CD8-positive, alpha-beta memory T cell (primary cell): ENCODE measurements around the gene SLC29A4. TPM values are rescaled to one million over a fixed set of nuclear protein-coding genes. Genes with fewer than 3 reads are reported as not detected.
"Not testable (repeated sequence)": the region's sequence is repeated elsewhere in the genome, so short reads cannot be mapped to it uniquely, and the experiment has no call there.

Source experiments
- CTCF ChIA-PET: fragments of 350-600 bp; sonication (Branson Sonifier 250); formaldehyde crosslinking; loops from one replicate; lab custom pipeline; 2021; ENCODE audit warnings: antibody characterized with exemption; lab: Charles Lee
- POLR2A ChIA-PET: fragments of 350-600 bp; sonication (Branson Sonifier 250); formaldehyde crosslinking; loops from one replicate; lab custom pipeline; 2021; ENCODE audit warnings: antibody characterized with exemption; lab: Charles Lee
- DNase-seq, 5 donors: peaks; one replicate each; pipeline versions ENCODE4 v3.0.0 to v3.0.0-alpha.2; 2020 to 2022; ENCODE audit warnings: mixed read lengths in 1 of 5
- H3K27ac ChIP-seq: one replicate; pipeline ENCODE4 v1.7.0; 2013; ENCODE audit warnings: low read depth, mild to moderate bottlenecking, low read length, moderate library complexity
- H3K27me3 ChIP-seq: 2 replicates; pipeline ENCODE4 v1.7.0; 2013; ENCODE audit warnings: low read length, mild to moderate bottlenecking; ENCODE audit not compliant: insufficient read depth, poor library complexity, severe bottlenecking
- H3K36me3 ChIP-seq: 2 replicates; pipeline ENCODE4 v1.7.0; 2013; ENCODE audit warnings: mild to moderate bottlenecking, low read length, moderate library complexity; ENCODE audit not compliant: insufficient read depth
- H3K4me1 ChIP-seq: 2 replicates; pipeline ENCODE4 v1.7.0; 2013; ENCODE audit warnings: mild to moderate bottlenecking, low read length, moderate library complexity; ENCODE audit not compliant: insufficient read depth
- H3K4me3 ChIP-seq: 2 replicates; pipeline ENCODE4 v1.7.0; 2013; ENCODE audit warnings: mild to moderate bottlenecking, low read length
- H3K9me3 ChIP-seq: 2 replicates; pipeline ENCODE4 v1.7.0; 2013; ENCODE audit warnings: mild to moderate bottlenecking, low read length
- H3K27ac Mint-ChIP-seq, 8 donors: one replicate each; pipeline ENCODE4 v1.8.0; 2020 to 2021; ENCODE audit warnings: mixed read lengths in 8 of 8, mild to moderate bottlenecking in 6 of 8, inconsistent platforms in 3 of 8, moderate library complexity in 3 of 8
- H3K27me3 Mint-ChIP-seq, 2 donors: one replicate each; pipeline ENCODE4 v1.8.0; 2020 to 2021; ENCODE audit warnings: mixed read lengths in 2 of 2, mild to moderate bottlenecking in 1 of 2, moderate library complexity in 1 of 2
- H3K36me3 Mint-ChIP-seq, 3 donors: one replicate each; pipeline ENCODE4 v1.8.0; 2020 to 2021; ENCODE audit warnings: mixed read lengths in 3 of 3, inconsistent platforms in 1 of 3, mild to moderate bottlenecking in 1 of 3
- H3K4me1 Mint-ChIP-seq, 3 donors: one replicate each; pipeline ENCODE4 v1.8.0; 2020 to 2021; ENCODE audit warnings: mixed read lengths in 3 of 3, inconsistent platforms in 1 of 3, mild to moderate bottlenecking in 1 of 3
- H3K4me3 Mint-ChIP-seq, 7 donors: one replicate each; pipeline ENCODE4 v1.8.0; 2020 to 2021; ENCODE audit warnings: mixed read lengths in 7 of 7, mild to moderate bottlenecking in 6 of 7, moderate library complexity in 4 of 7, inconsistent platforms in 2 of 7
- H3K9me3 Mint-ChIP-seq, 5 donors: one replicate each; pipeline ENCODE4 v1.8.0; 2020 to 2022; ENCODE audit warnings: mixed read lengths in 5 of 5, mild to moderate bottlenecking in 3 of 5, moderate library complexity in 2 of 5, inconsistent platforms in 1 of 5
- polyA plus RNA-seq: library from polyadenylated mRNA; unstranded; fragments of 300-500 nt; fragmentation: Illumina TruSeq; gene quantifications from one replicate; pipeline ENCODE4 v1.2.3, GENCODE V29; 2021
- total RNA-seq, 2 experiments: library from RNA; stranded (reverse); gene quantifications; one replicate each; pipeline ENCODE4 v1.2.3, GENCODE V29; 2021

The SLC29A4 gene
- total and polyA plus RNA-seq, 3 experiments from 2014 or later = 0.18 to 0.21 TPM; not detected in 1

- DNase-seq = peak in 3 of 5 donors; percentile 14 to 24 (median 16)
- peak overlapping the region; percentile 44 to 78 (median 62) for H3K4me3 Mint-ChIP-seq
- POLR2A ChIA-PET = no interaction called here
Observed at GRCh38 chr7:5296015-5296610, 13.4 kb downstream of the SLC29A4 start.

GRCh38 chr7:5296611-5297226 lies 14.0 kb downstream of the SLC29A4 start:
- peak overlapping the region; percentile 58 for H3K4me3 ChIP-seq
- peak overlapping the region in 7 of 8 donors; percentile 37 to 93 (median 81) for H3K27ac Mint-ChIP-seq
- peaks cover 2 to 7% (median 2%) of the 10 kb centered on the region in 5 donors for H3K9me3 Mint-ChIP-seq

More at GRCh38 chr7:5296015-5296610, 13.4 kb downstream of the SLC29A4 start:
- H3K4me3 ChIP-seq = no peak overlapping the region
- CTCF ChIA-PET = interaction anchor here (1.1 kb wide), 1 partner anchor 29 kb away, joined by 3 read pairs; no protein-coding TSS in a partner anchor
- peak overlapping the region in 2 of 8 donors; percentile 43 to 68 for H3K27ac Mint-ChIP-seq
- no peaks in the 10 kb centered on the region for H3K36me3 Mint-ChIP-seq
- H3K9me3 ChIP-seq = no peaks in the 10 kb centered on the region
- H3K4me1 ChIP-seq = peaks cover 13% of the 10 kb centered on the region
- no peak overlapping the region for H3K27ac ChIP-seq
- no peaks in the 10 kb centered on the region for H3K36me3 ChIP-seq
- peaks cover 9 to 24% (median 14%) of the 10 kb centered on the region in 3 donors for H3K4me1 Mint-ChIP-seq
- peaks cover 6 to 8% of the 10 kb centered on the region in 2 donors for H3K27me3 Mint-ChIP-seq
- peaks cover 2 to 7% (median 2%) of the 10 kb centered on the region in 5 donors for H3K9me3 Mint-ChIP-seq
- no peaks in the 10 kb centered on the region for H3K27me3 ChIP-seq

DNA sequence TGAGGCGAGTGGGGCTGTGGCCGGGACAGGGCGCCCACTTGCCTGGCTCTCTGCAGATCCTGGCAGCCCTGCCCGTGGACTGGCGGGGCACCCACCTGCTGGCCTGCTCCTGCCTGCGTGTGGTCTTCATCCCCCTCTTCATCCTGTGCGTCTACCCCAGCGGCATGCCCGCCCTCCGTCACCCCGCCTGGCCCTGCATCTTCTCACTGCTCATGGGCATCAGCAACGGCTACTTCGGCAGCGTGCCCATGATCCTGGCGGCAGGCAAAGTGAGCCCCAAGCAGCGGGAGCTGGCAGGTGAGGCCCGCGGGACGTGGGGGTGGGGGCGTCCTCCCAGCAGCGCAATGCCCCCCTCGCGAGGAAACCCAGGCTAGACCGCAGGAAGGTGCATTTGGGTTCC lies 17.6 kb downstream of the SLC29A4 start:
- H3K9me3 ChIP-seq = no peaks in the 10 kb centered on the region
- Mint-ChIP-seq H3K4me3 (no peak overlapping the region), H3K27ac (peak overlapping the region in 1 of 8 donors; percentile 27), H3K9me3 (peaks cover 0 to 2% (median 2%) of the 10 kb centered on the region in 5 donors), H3K36me3 (no peaks in the 10 kb centered on the region), H3K4me1 (peaks cover 9 to 21% (median 14%) of the 10 kb centered on the region in 3 donors), H3K27me3 (peaks cover 6 to 8% of the 10 kb centered on the region in 2 donors)
- ChIA-PET CTCF (no interaction called here), POLR2A (no interaction called here)
- H3K4me3 ChIP-seq = no peak overlapping the region
- H3K4me1 ChIP-seq = peaks cover 13% of the 10 kb centered on the region
- no peak for DNase-seq
- no peak overlapping the region for H3K27ac ChIP-seq
- H3K27me3 ChIP-seq = no peaks in the 10 kb centered on the region
- no peaks in the 10 kb centered on the region for H3K36me3 ChIP-seq

More at GRCh38 chr7:5296611-5297226, 14.0 kb downstream of the SLC29A4 start:
- H3K27ac ChIP-seq = no peak overlapping the region
- ChIA-PET POLR2A (no interaction called here), CTCF (interaction anchor here (0.7 to 1.1 kb wide), 2 partner anchors 28 to 30 kb away, joined by 3 read pairs; no protein-coding TSS in a partner anchor)
- H3K4me1 Mint-ChIP-seq = peaks cover 9 to 24% (median 14%) of the 10 kb centered on the region in 3 donors
- H3K4me1 ChIP-seq = peaks cover 13% of the 10 kb centered on the region
- H3K27me3 ChIP-seq = no peaks in the 10 kb centered on the region
- H3K9me3 ChIP-seq = no peaks in the 10 kb centered on the region
- H3K36me3 ChIP-seq = no peaks in the 10 kb centered on the region
- peak overlapping the region; percentile 77 to 92 (median 82) for H3K4me3 Mint-ChIP-seq
- H3K27me3 Mint-ChIP-seq = peaks cover 6 to 8% of the 10 kb centered on the region in 2 donors
- H3K36me3 Mint-ChIP-seq = no peaks in the 10 kb centered on the region
- peak; percentile 69 to 78 (median 76) for DNase-seq

DNA sequence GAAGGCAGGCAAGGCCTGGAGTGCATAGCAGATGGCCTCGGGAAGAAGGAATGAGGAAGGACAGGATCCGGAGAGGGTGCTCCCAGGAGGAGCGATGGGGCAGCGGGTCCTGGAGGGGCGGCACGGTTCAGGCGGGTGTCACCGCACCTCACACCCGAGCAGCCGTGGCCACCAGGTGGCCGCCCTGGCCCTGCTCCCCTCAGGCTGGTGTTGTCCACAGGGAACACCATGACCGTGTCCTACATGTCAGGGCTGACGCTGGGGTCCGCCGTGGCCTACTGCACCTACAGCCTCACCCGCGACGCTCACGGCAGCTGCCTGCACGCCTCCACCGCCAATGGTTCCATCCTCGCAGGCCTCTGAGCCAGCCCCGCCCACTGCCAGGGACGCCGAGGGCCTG lies 19.8 kb downstream of the SLC29A4 start:
- Mint-ChIP-seq H3K36me3 (peaks cover 0 to 6% (median 0%) of the 10 kb centered on the region in 3 donors), H3K27ac (no peak overlapping the region), H3K27me3 (peaks cover 5 to 6% of the 10 kb centered on the region in 2 donors), H3K4me3 (no peak overlapping the region), H3K9me3 (no peaks in the 10 kb centered on the region), H3K4me1 (peaks cover 0 to 6% (median 2%) of the 10 kb centered on the region in 3 donors)
- ChIA-PET POLR2A (no interaction called here), CTCF (no interaction called here)
- no peak for DNase-seq
- Histone ChIP-seq H3K4me1 (peaks cover 6% of the 10 kb centered on the region), H3K9me3 (no peaks in the 10 kb centered on the region), H3K27me3 (no peaks in the 10 kb centered on the region), H3K36me3 (no peaks in the 10 kb centered on the region), H3K27ac (no peak overlapping the region), H3K4me3 (no peak overlapping the region)

DNA sequence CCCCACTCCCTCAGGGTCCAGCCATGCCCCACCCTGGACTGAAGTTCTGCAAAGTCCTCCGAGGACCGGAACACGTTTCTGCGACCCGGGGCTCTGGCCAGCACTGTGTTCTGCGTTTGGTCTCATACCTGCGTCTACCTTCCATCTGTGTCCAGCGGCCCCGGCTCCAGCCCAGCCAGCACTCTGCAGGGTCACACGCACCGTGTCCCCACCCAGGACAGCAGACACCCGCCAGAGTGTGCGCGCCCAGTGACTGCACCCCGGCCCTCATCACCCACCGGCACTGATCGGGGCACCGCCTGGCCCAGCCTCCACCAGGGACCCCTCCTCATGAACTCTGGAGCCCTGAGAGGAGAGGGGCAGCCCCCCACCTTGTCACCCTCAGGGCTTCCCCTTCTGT lies 20.3 kb downstream of the SLC29A4 start:
- no peaks in the 10 kb centered on the region for H3K9me3 ChIP-seq
- no peaks in the 10 kb centered on the region for H3K36me3 ChIP-seq
- no peaks in the 10 kb centered on the region for H3K27me3 ChIP-seq
- CTCF ChIA-PET = no interaction called here
- POLR2A ChIA-PET = no interaction called here
- no peak overlapping the region for H3K27ac Mint-ChIP-seq
- peaks cover under 1% of the 10 kb centered on the region for H3K4me1 ChIP-seq
- no peaks in the 10 kb centered on the region for H3K9me3 Mint-ChIP-seq
- no peak overlapping the region for H3K27ac ChIP-seq
- no peak overlapping the region for H3K4me3 ChIP-seq
- DNase-seq = no peak
- peaks cover 5% of the 10 kb centered on the region in 2 donors for H3K27me3 Mint-ChIP-seq
- H3K36me3 Mint-ChIP-seq = peaks cover 0 to 11% (median 0%) of the 10 kb centered on the region in 3 donors
- H3K4me1 Mint-ChIP-seq = peaks cover 0 to 5% (median 2%) of the 10 kb centered on the region in 3 donors
- H3K4me3 Mint-ChIP-seq = no peak overlapping the region

GRCh38 chr7:5303591-5304505 lies 21.1 kb downstream of the SLC29A4 start:
- Mint-ChIP-seq H3K4me1 (no peaks in the 10 kb centered on the region), H3K27me3 (peaks cover 0 to 5% of the 10 kb centered on the region in 2 donors), H3K9me3 (no peaks in the 10 kb centered on the region), H3K27ac (no peak overlapping the region), H3K36me3 (peaks cover 3 to 17% (median 5%) of the 10 kb centered on the region in 3 donors), H3K4me3 (no peak overlapping the region)
- H3K27me3 ChIP-seq = no peaks in the 10 kb centered on the region
- DNase-seq = no peak
- no peaks in the 10 kb centered on the region for H3K4me1 ChIP-seq
- ChIA-PET POLR2A (no interaction called here), CTCF (no interaction called here)
- H3K36me3 ChIP-seq = no peaks in the 10 kb centered on the region
- no peak overlapping the region for H3K4me3 ChIP-seq
- H3K9me3 ChIP-seq = no peaks in the 10 kb centered on the region
- H3K27ac ChIP-seq = no peak overlapping the region

DNA sequence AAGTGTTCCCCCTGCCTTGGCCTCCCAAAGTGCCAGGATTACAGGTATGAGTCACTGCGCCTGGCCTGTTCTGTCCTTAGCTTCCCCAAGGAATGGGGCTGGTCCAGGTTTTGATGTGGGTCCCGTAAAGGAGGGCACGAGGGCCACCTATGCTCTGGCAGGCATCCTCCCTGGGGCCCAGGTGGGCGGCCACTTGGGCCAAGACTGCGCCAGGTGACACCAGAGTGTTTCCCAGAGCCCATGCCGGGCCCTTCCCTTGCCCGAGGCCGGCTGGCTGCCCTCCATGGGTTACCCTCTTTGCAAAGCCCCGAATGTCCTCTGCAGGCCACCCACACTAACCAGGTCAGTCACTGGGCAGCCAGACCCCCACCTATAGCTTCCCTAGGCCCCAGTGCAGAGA lies 22.3 kb downstream of the SLC29A4 start:
- H3K9me3 Mint-ChIP-seq, DNase-seq, H3K27ac Mint-ChIP-seq, H3K4me1 ChIP-seq, H3K27me3 Mint-ChIP-seq, H3K4me3 Mint-ChIP-seq, H3K27ac ChIP-seq, CTCF ChIA-PET, H3K4me1 Mint-ChIP-seq, H3K4me3 ChIP-seq, H3K9me3 ChIP-seq, H3K36me3 ChIP-seq, POLR2A ChIA-PET, H3K27me3 ChIP-seq: not testable (repeated sequence)
- H3K36me3 Mint-ChIP-seq = peaks cover 3 to 20% (median 5%) of the 10 kb centered on the region in 3 donors
